Embryonic facial prominence (tissue), 1 donor: Measurements from ENCODE around the gene USP53.
"Not testable (repeated sequence)": the region's sequence is repeated elsewhere in the genome, so short reads cannot be mapped to it uniquely, and the experiment has no call there.

ENCODE experiments used
- DNase-seq: peaks from one replicate; pipeline ENCODE4 v3.0.0-alpha.2; 2016; ENCODE audit errors: extremely low spot score

USP53 gene

GRCh38 chr4:119315036-119315435, 102.5 kb downstream of the USP53 start:
- no peak for DNase-seq

GRCh38 chr4:119317990-119318389, 105.5 kb downstream of the USP53 start:
- no peak for DNase-seq

DNA sequence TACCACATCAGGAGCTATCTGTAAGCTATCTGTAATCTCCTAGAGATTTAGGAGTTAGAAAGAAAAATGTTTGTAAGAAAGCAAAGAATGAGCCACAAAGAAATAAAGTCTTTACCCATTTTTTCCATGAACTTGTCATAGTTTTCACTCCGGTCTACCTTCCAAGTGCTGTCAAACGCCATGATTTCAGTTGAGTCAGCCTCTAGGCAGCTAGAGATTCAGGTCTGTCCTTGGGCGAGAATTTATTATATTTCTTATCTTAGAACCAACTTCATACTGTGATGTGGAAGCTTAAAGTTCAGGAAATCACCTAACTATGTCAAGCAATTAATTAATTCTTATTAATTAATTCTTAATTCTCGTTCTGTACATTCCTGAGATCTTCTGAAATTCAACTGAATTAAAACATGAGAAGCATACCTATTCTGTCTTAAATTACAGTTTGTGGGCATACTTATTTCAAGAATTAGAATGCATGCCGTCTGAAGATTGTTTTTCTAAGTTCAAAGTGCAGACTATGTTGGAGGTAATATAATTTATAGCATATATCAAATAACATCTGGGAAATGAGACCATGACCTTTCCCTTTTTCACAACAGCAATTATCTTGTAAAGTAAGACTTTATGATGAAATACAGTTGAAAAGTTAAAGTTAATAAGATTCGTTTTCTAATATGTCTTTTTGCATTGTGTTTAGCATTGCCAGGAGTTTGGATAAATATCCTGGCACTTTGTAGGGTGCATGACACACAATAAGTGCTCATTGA, 109.6 kb downstream of the USP53 start, which contains the start of gene FABP2:
Gene FABP2, minus strand, starts transcription at position 218 of the 767 bp plus-strand sequence. Its CDS starts 36 bp downstream, at position 182.
- no peak for DNase-seq

DNA sequence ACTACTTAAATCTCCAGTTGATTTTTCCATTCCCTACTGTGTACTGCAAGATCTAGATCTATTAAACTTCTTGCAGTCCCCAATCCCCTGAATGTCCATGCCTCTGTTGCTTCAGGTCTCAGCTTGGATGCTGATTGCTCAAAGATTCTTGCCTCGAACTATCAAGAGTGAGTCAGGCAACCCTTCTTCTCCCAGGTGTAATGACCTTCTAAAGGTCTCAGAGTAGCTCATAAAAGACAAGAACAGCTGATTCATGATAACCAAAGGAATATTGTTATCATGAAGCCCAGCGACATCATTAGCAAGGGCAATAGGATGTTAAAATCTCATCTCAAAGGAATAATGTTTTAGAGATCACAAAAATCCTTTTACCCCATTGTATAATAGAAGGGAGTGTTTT, 116.2 kb downstream of the USP53 start:
- DNase-seq = no peak

- no peak for DNase-seq
Measured at GRCh38 chr4:119329835-119330620, 117.5 kb downstream of the USP53 start.

DNA sequence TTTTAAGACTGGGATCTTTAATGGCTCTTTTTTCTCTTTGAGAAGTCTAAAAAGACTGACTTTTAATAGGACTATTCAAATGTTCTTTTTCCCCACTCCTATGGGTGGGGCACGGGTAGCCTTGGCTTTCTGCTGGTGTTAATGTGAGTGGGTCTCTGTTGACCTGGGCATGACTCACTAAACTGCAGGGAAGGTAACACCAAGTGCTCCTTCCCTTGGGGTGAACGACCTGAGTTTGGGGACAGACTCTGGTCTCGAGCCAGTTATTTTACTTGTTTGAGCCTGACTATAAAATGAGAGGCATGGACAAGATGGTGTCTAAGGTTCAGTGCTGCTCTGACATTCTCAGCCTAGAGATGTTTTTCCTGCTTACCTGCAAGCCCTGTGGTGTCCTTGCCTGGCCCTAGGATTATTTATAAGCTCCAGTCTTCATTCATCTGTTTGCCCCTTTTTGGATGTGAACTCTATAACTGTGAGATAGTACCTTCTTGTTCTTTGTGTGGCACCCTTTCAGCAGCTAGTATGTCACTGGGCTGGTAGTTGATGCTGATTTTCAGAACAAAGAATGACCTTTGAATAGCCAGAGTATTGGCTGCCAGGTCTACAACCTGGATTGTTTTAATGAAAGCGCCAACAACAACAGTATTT, 123.9 kb downstream of the USP53 start:
- DNase-seq = not testable (repeated sequence)

GRCh38 chr4:119337010-119337409, 124.5 kb downstream of the USP53 start:
- DNase-seq = no peak

- DNase-seq = not testable (repeated sequence)
Measured at GRCh38 chr4:119339895-119340294, 127.4 kb downstream of the USP53 start.

GRCh38 chr4:119343293-119343692, 130.8 kb downstream of the USP53 start:
- not testable (repeated sequence) for DNase-seq
